ENCODE data around the gene PRKD1. TPM values are rescaled to one million over a fixed set of nuclear protein-coding genes. Genes with fewer than 3 reads are reported as not detected.

PRKD1 gene
- total RNA-seq, 1 donor from 2014 or later: 13.5 TPM

GRCh38 chr14:29608861-29609260 is 318.8 kb downstream of the PRKD1 start:
- H3K4me3 Mint-ChIP-seq: no peak overlapping the region

GRCh38 chr14:29607169-29607568 is 320.5 kb downstream of the PRKD1 start:
- Mint-ChIP-seq H3K4me3 (no peak overlapping the region), H3K9me3 (no peaks in the 10 kb centered on the region), H3K27me3 (ENCODE audit: low read depth) (no peaks in the 10 kb centered on the region), H3K27ac (ENCODE audit: unreplicated experiment) (no peak overlapping the region), H3K4me1 (peaks cover 1% of the 10 kb centered on the region), H3K36me3 (ENCODE audit: low read depth) (peaks cover 6% of the 10 kb centered on the region)
- no peak for TF ChIP-seq CTCF (conservative IDR thresholded peaks at IDR 0.05)
- DNase-seq (ENCODE audit: low read depth, low spot score): no peak

More at GRCh38 chr14:29608861-29609260, 318.8 kb downstream of the PRKD1 start:
- no peak overlapping the region for H3K27ac Mint-ChIP-seq (ENCODE audit: unreplicated experiment)
- no peaks in the 10 kb centered on the region for H3K9me3 Mint-ChIP-seq
- no peak for DNase-seq (ENCODE audit: low read depth, low spot score)
- TF ChIP-seq CTCF (conservative IDR thresholded peaks at IDR 0.05): no peak
- no peaks in the 10 kb centered on the region for H3K4me1 Mint-ChIP-seq
- H3K27me3 Mint-ChIP-seq (ENCODE audit: low read depth): no peaks in the 10 kb centered on the region
- H3K36me3 Mint-ChIP-seq (ENCODE audit: low read depth): peaks cover 6% of the 10 kb centered on the region

- DNase-seq (ENCODE audit: low read depth, low spot score): no peak
- Mint-ChIP-seq H3K27me3 (ENCODE audit: low read depth) (no peaks in the 10 kb centered on the region), H3K27ac (ENCODE audit: unreplicated experiment) (no peak overlapping the region), H3K36me3 (ENCODE audit: low read depth) (peaks cover 6% of the 10 kb centered on the region), H3K9me3 (no peaks in the 10 kb centered on the region), H3K4me1 (peaks cover 13% of the 10 kb centered on the region), H3K4me3 (no peak overlapping the region)
- TF ChIP-seq CTCF (conservative IDR thresholded peaks at IDR 0.05): no peak
Measured at GRCh38 chr14:29603696-29604095, 324.0 kb downstream of the PRKD1 start.

GRCh38 chr14:29601616-29602015 is 326.0 kb downstream of the PRKD1 start:
- H3K36me3 Mint-ChIP-seq (ENCODE audit: low read depth): peaks cover 6% of the 10 kb centered on the region
- no peaks in the 10 kb centered on the region for H3K9me3 Mint-ChIP-seq
- H3K27me3 Mint-ChIP-seq (ENCODE audit: low read depth): no peaks in the 10 kb centered on the region
- peaks cover 13% of the 10 kb centered on the region for H3K4me1 Mint-ChIP-seq
- TF ChIP-seq CTCF (conservative IDR thresholded peaks at IDR 0.05): no peak
- no peak overlapping the region for H3K27ac Mint-ChIP-seq (ENCODE audit: unreplicated experiment)
- H3K4me3 Mint-ChIP-seq: no peak overlapping the region
- no peak for DNase-seq (ENCODE audit: low read depth, low spot score)

- no peak for TF ChIP-seq CTCF (conservative IDR thresholded peaks at IDR 0.05)
- DNase-seq (ENCODE audit: low read depth, low spot score): no peak
- Mint-ChIP-seq H3K36me3 (ENCODE audit: low read depth) (no peaks in the 10 kb centered on the region), H3K27me3 (ENCODE audit: low read depth) (no peaks in the 10 kb centered on the region), H3K27ac (ENCODE audit: unreplicated experiment) (no peak overlapping the region), H3K4me1 (peaks cover 7% of the 10 kb centered on the region), H3K9me3 (no peaks in the 10 kb centered on the region), H3K4me3 (no peak overlapping the region)
Measured at GRCh38 chr14:29587761-29588470, 339.7 kb downstream of the PRKD1 start.

Measured in neural crest cell (in vitro differentiated cells).